GM15510 (cell line): ENCODE results near the gene COL26A1.

Experiments used
- POLR2A ChIP-seq: IDR thresholded peaks from 3 replicates; pipeline ENCODE4 v1.6.1; 2011; ENCODE audit warnings: borderline replicate concordance; ENCODE audit not compliant: insufficient read length; ENCODE audit errors: extremely low read depth

The COL26A1 gene

DNA sequence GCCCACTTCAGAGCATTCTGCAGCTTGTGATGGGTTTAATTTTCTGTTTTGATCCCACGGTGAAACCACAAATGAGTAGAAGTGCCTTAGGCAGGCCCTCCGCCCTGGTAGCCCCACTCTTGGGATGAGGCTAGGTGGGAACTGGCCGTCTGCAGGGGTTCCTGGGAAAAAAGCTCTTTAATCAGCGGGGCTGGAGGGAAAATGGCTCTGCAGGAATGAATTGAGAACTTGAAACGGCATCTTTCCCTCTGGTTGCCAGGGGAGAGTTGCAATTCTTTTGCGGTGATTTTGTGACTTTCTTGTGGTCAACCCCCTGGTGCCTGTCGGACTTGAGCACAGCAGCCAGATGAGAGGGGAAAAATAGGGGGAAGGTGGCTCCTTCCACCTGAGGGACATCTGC, 32.7 kb downstream of the COL26A1 start:
- TF ChIP-seq POLR2A, result no peak

DNA sequence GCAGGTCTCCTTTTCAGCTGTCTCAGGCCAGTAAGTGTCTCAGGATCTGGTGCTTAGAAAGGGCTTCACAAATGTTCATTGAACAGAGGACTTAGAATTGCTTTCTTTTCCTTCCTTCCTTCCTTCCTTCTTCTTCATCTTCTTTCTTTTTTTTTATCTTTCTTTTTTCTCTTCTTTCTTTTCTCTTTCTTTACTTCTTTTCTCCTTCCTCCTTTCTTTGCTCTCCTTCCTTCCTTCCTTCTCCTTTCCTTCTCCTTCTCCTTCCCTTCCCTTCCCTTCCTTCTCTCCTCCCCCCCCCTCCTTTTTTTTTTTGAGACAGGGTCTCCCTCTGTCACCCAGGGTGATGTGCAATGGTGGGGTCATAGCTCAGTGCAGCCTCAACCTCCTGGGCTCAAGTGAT, 34.6 kb downstream of the COL26A1 start:
- TF ChIP-seq POLR2A, result no peak

DNA sequence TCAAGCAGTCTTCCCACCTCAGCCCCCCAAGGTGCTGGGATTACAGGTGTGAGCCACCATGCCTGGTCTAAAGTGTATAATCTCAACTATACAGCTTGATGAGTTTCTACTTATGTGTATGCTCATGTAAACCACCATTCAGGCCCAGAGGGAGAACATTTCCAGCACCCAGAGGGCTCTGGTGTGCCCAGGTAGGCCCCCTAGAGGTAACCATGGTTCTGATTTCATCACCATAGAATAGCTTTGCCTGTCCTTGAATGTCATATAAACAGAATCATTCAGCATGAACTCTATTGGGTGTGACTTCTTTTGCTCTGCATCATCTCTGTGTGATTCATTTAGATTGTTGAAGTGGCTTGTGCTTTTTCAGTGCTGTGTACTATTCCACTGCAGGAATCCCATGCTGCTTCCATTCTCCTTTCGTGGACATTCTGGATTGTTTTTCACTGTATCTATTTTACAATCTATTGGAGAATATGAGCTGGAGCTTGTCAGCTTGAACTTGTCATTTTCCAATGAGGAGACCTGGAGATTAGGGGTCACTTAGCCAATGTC, 35.2 kb downstream of the COL26A1 start:
- no peak for TF ChIP-seq POLR2A

DNA sequence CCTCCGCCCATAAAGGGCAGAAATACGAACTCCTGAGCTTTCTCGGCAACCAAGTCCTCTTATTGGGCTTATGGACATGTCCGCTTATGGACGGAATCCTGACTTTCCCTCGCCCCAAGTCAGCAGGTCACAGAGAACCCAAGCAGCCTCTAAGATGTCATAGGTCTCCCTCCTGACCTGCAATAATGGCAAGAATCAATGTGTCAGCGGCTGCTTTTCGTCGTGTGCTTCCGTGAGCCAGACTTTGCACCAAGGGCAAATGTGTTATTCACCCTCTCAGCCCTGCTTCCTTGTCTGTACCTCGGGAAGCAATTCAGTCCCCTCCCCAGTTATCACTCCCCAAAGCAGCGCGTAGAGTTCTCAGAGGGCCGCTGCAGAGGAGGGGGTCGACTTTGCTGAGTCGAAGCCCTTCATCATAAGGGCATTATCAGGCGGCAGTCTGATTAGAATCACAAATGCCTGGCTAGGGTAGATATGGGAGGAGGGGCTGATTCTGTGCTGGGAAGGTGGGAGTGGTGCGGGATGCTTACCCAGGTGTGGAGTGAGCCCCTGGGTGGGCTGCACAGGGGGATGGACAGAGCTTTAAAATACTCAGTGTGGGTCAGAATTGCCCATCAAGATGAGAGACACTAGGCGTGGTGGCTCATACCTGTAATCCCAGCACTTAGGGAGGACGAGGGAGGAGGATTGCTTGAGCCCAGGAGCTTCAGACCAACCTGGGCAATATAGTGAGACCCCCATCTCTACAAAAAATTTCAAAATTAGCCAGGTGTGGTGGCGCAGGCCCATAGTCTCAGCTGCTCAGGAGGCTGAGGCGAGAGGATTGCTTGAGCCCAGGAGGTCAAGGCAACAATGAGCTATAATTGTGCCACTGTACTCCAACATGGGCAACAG, 36.0 kb downstream of the COL26A1 start:
- TF ChIP-seq POLR2A, result no peak

DNA sequence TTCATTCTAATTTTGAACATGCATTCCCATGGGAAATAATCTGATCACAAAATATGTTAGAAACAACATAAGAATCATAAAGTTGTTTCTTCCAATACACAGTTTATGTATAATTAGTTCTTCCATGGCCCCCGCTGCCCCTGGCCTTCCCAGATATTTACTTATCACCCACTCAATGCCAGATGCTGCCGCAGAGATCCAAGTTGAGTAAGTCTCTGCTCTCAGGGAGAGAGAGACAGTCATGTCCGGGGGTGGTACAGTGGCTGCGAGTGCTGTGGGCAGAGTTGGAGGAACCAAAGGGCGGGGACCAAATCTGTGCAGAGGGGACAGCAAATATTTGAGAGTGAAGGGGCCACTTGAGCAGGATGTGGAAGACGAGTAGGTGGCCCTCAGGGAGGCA, 37.1 kb downstream of the COL26A1 start:
- no peak for TF ChIP-seq POLR2A

DNA sequence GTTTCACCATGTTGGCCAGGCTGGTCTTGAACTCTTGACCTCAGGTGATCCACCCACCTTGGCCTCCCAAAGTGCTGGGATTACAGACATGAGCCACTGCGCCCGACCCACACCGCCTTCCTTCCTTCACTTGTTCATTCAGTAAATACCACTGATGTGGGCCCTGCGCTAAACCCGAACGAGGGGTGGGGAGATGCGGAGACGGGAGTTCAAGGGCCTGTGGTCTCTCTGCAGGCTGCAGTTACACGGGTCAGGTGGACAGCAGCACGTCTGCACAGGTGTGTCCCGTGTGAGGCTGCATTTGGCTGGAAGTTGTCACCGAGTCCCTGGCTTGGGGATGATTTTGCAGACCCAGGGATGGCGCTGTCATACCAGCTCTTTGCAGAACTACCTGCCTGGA, 38.1 kb downstream of the COL26A1 start:
- no peak for TF ChIP-seq POLR2A

DNA sequence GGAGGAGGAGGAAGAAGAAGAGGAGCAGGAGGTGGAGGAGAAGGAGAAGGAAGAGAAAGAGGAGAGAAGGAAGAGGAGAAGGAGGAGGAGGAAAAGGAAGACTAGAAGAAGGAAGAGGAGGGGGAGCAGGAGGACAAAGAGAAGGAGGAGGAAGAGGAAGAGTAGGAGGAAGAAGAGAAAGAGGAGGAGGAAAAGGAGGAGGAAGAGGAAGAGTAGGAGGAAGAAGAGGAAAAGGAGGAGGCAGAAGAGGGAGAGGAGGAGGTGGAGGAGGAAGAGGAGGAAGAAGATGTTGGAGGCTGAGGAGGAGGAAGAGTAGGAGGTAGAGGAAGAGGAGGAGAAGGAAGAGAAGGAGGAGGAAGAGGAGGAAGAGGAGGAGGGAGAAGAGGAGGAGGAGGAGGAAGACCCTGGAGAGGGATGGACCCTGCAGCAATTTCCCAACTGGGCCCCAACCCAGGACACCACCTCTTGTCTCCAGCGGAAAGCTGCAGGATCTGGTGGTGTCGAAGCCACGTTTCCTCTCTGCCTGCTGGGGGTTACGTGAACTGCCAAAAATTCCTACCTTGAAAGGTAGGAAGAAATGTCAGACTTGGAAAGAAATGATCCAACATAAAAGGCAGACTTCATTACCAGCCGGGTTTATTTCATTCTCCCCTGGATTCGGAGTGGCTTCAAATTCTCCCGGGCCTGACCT, 38.9 kb downstream of the COL26A1 start:
- no peak for TF ChIP-seq POLR2A

DNA sequence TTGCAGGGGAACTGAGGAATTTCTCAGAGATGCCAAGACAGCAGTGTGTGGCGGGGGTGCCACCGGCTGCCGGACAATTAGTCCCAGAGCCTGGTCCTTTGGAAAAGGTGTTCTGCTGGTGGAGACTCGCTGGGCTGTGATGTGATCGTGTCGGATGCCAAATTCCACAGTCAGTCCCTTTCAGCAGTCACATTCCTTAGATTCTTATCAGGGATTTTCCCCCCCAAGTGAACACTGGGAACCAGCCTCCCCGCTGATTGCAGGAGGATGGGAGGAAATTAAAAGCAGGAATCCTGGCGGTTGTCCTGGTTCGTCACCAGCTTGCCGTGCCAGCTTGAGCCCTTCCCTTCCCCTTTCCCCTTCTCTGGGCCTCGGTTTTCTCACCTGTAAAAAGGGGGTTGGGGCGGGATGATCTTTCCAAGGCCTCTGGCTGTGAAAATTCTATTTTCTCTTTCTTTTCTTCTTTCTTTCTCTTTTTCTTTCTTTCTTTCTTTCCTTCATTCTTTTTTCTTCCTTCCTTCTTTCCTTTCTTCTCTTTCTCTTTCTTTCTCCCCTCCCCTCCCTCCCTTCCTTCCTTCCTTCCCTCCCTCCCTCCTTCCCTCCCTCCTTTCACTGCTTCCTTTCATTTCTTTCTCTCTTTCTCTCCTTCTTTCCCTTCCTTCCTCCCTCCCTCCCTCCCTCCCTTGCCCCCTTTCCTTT, 39.6 kb downstream of the COL26A1 start:
- no peak for TF ChIP-seq POLR2A

DNA sequence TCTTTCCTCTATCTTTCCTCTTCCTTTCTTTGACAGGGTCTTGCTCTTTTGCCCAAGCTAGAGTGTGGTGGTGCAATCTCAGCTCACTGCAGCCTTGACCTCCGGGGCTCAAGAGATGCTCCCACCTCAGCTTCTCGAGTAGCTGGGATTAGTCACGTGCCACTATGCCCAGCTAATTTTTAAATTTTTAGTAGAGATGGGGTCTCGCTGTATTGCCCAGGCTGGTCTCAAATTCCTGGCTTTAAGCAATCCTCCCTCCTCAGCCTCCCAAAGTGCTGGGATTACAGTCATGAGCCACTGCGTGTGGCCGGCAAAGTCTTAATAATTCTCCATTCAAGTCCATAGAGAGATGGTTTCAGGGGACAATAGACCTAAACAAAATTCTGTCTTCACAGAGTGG, 40.2 kb downstream of the COL26A1 start:
- TF ChIP-seq POLR2A, result no peak

DNA sequence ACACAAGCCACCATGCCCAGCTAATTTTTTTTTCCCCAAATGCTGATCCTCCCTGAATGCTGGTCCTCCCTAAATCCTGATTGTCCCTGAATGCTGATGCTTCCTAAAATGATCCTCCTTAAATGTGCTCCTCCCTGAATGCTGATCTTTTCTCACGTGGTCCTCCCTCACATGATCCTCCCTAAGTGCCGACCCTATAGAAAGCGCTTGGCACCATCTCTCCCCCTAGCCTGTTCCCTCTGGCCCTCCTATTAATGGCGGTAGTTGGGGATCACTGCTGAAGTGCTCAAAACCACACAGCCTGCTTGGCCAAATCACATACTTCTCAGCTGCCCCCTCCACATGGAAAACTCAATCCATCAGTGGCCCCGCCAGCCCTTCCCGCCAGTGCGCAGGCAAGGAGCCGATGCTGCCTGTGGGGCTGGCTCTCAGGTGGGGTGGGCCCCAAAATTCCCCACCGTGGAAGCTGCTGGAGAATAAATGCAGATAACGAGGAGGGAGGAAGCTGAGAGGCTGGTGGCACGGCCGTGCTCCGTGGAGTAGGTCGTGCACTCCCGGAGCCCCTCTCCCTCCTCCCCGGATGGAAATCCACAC, 42.9 kb downstream of the COL26A1 start:
- no peak for TF ChIP-seq POLR2A

DNA sequence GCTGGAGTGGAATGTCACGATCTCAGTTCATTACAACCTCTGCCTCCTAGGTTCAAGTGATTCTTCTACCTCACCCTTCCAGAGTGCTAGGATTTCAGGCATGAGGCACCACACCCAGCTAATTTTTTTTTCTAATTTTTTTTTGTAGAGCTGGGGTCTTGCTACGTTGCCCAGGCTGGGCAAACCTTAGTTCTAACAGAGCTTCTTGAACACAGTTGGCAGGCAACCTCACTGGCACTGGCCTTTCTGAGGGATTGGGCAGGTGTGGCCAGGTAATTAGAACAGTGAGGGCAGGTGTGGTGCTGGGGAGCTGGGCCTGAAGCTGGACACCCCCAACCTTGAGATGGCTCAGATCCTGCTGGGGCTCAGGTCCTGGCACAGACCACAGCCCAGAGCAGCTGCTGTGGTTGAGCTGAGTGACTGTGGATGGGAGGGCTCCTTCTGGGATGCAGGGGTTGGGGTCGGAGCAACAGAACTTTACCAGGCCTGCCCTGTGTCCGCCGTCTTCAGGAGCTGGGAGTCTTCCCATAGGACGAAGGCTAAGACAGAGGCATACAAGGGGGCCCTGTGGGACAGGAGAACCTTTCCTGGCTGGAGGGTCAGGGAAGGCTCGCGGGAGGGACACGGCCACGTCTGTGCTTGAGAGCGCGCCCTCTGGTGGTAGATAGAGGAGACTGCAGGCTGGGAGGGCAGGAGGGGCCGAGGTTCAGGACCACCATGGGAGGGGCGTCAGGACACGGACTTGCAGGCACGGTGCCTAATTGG, 48.2 kb downstream of the COL26A1 start:
- no peak for TF ChIP-seq POLR2A

DNA sequence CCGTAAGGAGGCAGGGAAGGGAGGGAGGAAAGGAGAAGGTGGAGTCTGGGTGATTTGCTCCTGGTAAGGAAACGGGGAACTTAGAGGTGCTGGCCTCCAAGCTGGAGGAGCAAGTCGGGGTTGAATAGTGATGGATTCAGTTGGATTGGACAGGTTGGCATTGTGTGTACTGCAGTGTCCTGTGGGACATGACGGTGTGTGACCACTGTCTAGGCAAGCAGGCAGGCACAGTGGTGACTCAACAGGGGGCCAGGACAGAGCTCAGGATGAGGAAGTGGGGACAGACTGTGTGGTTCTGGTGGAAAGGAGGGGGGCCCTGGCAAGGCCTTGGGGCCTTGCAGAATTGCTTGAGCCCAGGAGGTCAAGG, 48.8 kb downstream of the COL26A1 start:
- TF ChIP-seq POLR2A, result no peak

DNA sequence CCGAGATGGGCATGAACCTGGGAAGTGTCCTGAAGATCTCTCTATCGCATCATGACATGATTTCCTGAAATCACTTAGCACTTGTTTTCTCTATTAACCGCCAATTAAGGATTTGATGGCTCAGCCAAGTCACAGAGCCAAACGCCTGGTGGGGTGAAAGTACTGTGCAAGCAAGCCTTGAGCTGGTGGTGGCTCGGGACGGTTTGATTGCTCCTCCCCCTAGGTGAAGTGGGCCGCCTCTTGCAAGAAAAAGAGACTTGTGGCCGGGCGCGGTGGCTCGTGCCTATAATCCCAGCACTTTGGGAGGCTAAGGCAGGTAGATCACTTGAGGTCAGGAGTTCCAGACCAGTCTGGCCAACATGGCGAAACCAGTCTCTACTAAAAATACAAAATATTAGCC, 50.3 kb downstream of the COL26A1 start:
- no peak for TF ChIP-seq POLR2A

DNA sequence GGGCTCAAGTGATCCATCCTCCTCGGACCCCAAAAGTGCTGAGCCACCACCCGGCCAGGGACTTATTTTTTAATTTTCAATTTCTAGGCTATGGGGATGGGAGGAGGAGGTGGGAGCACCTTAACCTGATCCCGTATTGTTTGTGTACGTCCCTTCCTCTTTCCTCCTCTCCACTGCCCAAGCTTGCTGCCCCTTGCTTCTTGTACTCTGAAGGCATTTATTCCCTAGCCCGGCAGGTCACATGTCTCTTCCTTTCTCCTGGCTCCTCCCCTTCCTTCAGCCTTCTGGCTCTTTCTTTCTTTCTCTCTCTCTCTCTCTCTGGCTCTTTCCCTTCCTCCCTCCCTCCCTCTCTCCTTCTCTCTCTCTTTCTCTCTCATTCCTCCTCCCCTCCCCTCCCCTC, 56.0 kb downstream of the COL26A1 start:
- no peak for TF ChIP-seq POLR2A
